ENCODE measurements around the gene ALPP. TPM values are rescaled to one million over a fixed set of nuclear protein-coding genes. Genes with fewer than 3 reads are reported as not detected.
"Not testable (repeated sequence)": the region's sequence is repeated elsewhere in the genome, so short reads cannot be mapped to it uniquely, and the experiment has no call there.

ALPP gene
- total RNA-seq, 2 experiments from 2014 or later: not detected

DNA sequence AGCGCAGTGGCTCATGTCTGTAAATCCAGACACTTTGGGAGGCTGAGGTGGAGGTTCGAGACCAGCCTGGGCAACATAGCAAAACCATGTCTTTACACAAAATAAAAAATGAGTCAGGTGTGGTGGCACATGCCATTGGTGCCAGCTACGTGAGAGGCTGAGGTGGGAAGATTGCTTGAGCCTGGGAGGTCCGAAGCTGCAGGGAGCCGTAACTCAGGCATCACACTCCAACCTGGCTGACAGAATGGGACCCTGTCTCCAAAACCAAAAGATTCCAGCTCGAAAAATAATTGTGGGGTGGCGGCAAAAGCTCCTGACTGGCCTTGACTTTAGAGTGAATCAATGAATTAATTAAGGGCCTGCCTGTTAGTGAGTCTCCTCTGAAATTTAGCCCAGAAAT is 1.2 kb upstream of the ALPP start:
- ChIA-PET CTCF (no interaction called here), POLR2A (no interaction called here)

DNA sequence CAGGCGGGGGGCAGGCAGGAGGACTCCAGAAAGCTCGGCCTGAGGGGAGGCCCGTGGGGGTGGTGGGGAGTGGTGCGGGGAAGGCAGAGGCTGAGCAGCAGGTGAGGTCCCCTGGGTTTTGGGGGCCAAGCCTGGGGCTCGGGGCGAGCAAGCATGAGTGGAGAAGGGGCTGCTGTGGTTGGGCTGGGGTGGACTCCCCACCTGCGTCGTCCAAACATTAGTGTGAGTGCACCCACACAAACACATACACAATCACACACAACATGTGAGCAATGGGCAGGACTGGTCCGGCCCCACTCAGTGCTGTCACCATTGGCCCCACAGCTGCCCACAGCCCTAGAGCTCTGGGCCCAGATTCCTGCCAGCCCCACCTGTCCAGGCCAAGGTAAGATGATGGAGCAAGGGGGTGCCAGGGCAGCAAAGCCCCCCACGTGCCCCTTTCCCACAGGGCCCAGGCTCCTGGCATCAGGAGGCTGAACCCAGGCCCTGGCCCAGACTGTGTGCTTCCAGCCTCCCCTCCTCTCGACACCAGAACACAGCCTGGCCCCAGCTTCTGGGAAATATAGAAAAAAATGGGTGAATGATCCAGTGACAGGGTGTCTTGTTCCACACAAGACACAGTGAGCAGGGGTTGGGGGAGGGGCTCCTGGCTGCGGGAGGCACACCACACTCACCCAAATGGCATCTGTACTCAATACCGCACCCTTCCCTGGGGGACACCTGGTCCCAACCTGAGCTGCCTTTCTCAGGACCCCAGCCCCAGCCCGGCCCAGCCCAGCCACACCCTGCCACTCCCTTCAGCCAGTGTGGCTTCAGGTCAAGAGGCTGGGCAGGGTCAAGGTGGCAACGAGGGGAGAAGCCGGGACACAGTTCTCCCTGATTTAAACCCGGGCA is 463 bp upstream of the ALPP start:
- ChIA-PET POLR2A (no interaction called here), CTCF (interaction anchor here (0.6 kb wide), 1 partner anchor 192 kb away, joined by 3 read pairs; no protein-coding TSS in a partner anchor)

DNA sequence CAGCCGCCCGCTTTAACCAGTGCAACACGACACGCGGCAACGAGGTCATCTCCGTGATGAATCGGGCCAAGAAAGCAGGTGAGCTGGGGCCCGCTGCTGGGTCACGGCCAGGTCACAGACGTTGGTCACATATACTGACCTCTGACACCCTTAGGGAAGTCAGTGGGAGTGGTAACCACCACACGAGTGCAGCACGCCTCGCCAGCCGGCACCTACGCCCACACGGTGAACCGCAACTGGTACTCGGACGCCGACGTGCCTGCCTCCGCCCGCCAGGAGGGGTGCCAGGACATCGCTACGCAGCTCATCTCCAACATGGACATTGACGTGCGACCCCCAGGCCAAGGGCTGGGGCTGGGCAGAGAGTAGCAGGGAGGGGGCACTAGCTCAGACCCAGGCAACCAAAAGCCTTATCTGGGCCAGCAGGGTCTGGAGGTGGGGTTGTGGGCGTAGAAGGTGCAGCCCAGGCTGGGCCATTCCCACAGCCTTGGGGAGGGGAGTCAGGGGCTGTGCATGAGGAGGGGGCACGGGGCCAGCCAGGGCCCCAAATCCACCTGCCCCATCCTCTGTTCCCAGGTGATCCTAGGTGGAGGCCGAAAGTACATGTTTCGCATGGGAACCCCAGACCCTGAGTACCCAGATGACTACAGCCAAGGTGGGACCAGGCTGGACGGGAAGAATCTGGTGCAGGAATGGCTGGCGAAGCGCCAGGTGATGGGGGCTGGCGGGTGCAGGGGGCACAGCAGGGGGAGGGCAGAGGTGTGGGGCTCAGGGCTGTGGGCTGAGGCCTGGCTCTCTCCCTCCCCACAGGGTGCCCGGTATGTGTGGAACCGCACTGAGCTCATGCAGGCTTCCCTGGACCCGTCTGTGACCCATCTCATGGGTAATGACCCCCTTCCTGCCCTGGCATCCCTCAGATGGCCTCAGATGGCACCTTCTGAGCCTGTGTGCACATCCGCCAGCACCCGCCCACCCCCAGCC is 1.3 kb downstream of the ALPP start:
- POLR2A ChIA-PET, CTCF ChIA-PET: not testable (repeated sequence)

DNA sequence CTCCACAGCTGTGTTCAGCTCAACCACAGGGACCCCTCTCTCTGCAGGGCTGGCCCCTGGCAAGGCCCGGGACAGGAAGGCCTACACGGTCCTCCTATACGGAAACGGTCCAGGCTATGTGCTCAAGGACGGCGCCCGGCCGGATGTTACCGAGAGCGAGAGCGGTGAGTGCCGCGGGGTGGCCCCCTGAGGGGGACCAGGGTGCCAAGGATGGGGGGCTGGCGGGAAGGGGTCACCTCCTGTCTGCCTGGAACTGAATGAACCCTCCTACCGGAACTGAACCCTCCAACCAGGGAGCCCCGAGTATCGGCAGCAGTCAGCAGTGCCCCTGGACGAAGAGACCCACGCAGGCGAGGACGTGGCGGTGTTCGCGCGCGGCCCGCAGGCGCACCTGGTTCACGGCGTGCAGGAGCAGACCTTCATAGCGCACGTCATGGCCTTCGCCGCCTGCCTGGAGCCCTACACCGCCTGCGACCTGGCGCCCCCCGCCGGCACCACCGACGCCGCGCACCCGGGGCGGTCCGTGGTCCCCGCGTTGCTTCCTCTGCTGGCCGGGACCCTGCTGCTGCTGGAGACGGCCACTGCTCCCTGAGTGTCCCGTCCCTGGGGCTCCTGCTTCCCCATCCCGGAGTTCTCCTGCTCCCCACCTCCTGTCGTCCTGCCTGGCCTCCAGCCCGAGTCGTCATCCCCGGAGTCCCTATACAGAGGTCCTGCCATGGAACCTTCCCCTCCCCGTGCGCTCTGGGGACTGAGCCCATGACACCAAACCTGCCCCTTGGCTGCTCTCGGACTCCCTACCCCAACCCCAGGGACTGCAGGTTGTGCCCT is 2.9 kb downstream of the ALPP start:
- CTCF ChIA-PET, POLR2A ChIA-PET: not testable (repeated sequence)

DNA sequence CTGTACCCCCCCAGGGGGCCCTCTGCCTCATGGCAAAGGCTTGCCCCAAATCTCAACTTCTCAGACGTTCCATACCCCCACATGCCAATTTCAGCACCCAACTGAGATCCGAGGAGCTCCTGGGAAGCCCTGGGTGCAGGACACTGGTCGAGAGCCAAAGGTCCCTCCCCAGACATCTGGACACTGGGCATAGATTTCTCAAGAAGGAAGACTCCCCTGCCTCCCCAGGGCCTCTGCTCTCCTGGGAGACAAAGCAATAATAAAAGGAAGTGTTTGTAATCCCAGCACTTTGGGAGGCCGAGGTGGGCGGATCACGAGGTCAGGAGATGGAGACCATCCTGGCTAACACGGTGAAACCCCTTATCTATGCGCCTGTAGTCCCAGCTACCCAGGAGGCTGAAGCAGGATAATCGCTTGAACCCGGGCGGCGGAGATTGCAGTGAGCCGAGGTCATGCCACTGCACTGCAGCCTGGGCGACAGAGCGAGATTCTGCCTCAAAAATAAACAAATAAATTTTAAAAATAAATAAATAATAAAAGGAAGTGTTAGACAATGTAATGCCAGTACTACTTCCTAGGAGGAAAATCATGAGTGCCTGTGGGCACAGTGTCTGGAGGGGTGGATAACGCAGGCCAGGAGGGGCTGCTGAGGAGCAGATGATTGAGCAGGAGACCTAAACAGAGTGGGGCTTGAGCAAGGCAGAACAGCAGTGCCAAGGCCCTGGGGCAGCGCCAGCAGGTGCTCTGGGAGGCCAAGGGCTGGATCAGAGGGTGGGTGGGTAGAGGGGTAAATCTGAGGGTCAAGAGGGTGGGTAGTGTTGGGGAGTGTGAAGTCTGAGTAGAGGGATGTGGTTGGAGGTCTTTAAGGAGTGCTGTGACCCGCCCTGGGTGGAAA is 4.0 kb downstream of the ALPP start:
- CTCF ChIA-PET: no interaction called here
- POLR2A ChIA-PET: no interaction called here

DNA sequence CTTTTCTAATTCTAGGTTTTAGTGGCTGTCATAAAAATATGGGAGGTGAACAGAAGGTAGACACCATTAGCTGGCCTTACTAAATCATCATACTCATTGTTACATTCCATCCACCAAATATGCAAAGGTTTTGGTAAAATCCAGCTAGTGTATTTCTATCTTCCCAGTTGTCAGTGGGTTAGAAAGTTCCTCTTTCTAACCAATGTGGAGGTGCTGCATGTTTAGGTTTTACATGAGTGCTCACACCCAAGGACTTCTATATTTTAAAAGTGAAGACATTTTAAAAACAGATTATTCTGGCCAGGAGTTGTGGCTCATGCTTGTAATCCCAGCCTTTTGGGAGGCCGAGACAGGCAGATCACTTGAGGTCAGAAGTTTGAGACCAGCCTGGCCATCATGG is 5.9 kb downstream of the ALPP start:
- ChIA-PET POLR2A (no interaction called here), CTCF (no interaction called here)

DNA sequence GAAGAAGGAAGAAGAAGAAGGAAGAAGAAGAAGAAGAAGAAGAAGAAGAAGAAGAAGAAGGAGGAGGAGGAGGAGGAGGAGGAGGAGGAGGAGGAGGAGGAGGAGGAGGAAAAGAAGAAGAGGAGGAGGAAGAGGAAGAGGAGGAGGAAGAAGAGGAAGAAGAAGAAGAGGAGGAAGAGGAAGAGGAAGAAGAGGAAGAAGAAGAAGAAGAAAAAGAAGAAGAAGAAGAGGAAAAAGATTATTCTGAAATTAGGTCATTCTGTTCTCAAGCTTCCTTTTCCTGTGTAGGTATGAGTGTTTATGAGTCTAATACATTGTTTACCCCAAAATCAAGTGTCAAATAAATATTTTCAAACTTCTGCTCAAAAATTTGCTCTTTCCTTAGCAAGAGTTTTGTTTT is 6.5 kb downstream of the ALPP start:
- CTCF ChIA-PET, POLR2A ChIA-PET: not testable (repeated sequence)

DNA sequence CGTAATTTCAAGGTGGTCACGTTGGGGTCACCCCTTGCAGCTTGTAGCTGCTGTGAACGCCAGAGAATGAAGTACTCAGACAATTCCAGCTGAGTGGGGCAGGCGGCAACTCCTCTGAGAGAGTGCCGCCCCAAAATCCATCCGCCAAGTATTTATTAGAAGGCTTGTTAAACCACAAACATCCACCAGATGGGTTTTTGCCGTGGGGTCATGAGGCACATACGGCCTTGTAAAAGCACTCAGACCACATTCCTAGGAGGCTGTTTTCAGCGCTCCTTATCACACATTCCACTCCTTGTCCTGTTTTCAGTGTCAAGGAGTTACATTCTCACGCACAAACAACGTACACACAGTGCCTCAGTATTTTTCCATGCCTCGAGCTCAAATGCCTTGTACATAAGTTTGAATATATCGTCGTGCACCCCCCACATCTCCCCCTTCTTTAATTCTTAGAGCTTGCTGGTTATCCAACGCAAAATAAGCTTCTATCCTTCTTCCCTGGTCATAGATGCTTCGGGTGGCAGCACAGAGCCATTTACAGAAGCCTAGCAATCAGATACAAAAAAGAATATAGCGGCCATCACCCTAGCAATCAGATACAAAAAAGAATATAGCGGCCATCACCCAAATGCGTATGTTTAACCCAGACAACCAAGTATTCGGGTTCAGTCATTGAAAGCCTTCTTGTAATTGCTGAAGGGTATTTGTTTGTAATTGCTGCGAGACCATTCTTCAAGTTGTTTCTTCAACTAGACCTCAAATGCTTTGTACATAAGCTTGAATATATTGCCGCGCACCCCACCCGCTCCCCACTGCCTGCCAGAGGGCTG is 7.3 kb downstream of the ALPP start:
- ChIA-PET CTCF (no interaction called here), POLR2A (interaction anchor here (0.6 kb wide), 1 partner anchor 54 kb away, joined by 3 read pairs; no protein-coding TSS in a partner anchor)

DNA sequence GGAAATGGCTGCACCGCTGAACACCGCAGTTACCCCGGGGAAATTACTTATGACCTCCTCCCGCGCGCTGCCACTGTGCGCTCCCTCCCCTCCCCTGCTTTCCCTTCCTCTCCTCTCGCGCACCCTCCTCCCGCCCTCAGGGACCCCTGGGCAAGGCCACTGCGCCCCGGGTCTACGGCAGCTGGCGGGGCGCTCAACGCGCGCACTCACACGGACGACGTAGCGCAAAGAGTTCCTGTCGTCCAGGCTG is 7.9 kb downstream of the ALPP start:
- POLR2A ChIA-PET: interaction anchor here (0.6 kb wide), 1 partner anchor 53 kb away, joined by 3 read pairs; no protein-coding TSS in a partner anchor
- CTCF ChIA-PET: no interaction called here

DNA sequence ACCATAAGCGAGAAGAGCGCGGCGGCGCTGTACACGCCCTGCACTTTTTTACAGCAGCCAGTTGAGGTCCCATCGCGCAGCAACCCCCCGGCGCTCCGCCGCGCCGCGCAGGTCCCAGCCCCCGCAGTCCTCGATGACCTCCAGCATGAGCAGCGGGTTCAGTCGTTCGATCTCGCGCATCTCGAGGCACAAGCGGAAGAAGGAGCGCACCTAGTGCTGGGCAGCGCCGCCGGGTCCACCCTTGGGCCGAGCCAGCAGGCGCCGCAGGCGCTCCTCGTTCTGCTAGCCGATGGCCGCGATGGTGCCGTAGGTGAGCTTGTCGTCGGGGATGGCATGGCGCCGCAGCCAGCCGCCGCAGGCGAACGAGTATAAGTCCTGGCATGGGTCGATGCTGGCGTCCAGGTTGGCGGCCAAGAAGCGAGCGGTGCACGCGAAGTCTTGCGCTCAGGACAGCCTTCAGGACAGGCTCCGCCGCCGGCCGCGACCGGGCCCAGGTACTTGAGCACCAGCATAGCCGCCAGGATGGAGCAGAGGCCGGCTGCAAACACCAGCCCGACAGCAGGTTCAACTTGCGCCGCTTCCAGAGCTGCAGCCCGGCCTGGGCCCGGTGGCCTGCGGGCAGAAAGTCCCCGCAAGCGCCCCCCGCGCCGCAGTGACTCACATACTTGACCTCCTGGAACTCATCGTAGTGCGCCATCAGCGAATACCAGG is 8.3 kb downstream of the ALPP start:
- ChIA-PET CTCF (no interaction called here), POLR2A (no interaction called here)

DNA sequence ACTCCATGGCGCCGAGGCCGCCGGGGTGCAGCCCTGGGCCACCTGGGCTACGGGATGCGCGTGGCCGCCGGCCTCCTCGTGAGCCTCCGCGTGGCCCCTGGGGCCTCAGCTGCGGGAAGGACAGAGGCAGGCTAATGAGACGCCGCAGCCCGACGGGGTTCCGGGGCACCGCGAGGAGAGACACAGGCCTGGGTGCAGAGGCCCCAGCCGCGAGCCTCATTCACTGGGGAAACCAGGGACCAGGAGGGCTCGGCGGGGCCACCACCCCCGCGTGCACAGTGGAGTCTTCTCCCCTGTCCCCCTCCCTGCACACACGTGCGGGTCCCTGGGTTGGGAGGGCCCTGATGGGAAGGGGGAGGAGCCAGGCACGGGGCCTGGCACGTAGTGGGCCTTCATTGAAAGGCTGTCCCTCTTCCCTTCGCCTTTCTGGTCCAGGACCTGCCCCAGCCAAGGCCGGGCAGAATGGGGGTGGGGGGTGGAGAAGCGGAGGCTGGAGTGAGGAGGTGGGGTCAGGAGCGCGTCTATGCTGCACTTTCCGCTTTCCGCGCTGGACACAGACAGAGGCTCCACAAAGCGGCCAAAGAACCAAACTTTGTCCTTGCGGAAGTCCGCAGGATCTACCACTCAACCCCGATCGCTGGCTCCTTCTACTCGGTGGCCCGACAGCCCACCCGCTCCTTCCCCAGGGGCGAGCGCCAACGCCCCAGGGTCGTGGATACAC is 9.1 kb downstream of the ALPP start:
- ChIA-PET POLR2A (no interaction called here), CTCF (no interaction called here)

DNA sequence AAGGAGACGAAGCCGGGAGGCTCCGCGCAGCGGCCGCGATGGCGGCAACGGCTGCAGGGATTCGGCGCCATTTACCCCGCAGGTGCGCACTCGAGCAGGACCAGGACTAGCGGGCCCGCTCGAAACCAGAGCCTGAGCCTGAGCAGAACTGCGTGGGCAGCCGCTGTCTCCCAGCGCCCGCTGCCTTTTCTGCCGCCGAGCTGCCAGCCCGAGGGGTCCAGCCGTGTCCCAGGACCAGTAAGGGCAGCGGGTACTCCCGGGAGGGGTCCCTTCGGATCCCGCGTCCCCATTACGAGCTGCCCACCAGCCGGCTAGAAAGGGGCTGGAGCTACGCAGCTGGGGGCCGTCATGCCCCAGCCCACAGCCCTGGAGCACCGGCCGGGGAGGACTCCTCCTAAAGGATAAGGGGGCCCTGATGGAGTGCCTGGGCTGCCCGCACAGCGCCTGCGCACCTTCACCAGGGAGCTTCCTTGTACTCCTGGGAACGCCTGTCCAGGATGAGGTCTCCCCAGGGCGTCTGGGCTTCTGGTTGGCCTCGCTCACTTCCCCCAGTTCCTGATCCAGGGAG is 9.9 kb downstream of the ALPP start:
- POLR2A ChIA-PET: no interaction called here

DNA sequence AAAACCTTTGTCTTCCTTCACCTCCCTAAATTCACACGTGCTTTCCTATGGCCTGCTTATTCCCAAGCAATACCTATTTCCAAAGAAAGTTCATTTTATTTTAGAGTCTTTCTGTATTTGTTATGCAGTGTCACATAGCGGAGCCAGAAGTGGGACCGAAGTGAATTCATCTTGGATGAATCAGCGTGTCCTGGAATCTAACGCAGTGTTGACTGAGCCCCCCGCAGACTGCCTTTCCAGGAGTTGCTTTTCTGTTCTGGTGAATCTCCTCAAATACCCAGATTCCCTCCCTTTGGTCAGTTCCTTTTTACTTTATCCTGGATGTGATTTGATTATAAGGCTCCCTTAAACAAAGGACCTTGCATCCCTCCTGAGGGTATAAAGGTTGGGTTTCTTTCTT is 10.8 kb downstream of the ALPP start:
- CTCF ChIA-PET: no interaction called here

More for the DNA sequence above, 9.9 kb downstream of the ALPP start:
- CTCF ChIA-PET: no interaction called here

DNA sequence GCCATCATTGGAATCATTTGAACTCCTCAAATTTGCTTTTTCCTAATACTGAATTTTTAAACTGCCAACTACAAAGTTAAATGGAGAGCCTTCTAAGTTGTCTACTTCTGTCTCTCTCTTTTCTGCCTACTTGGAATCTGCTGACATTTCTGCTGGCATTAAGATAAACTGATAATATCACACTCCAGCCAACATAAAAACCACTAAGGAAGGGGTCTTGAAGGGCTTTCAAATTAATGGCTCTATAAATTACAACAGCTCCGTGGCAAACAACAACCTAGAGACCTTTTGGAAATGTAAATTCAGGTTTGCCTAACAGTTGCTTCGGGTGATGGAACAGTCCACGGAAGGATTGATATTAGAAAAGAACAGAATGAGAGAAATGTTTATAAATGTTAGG is 12.1 kb downstream of the ALPP start:
- ChIA-PET CTCF (no interaction called here), POLR2A (no interaction called here)

More for the DNA sequence above, 10.8 kb downstream of the ALPP start:
- POLR2A ChIA-PET: no interaction called here

DNA sequence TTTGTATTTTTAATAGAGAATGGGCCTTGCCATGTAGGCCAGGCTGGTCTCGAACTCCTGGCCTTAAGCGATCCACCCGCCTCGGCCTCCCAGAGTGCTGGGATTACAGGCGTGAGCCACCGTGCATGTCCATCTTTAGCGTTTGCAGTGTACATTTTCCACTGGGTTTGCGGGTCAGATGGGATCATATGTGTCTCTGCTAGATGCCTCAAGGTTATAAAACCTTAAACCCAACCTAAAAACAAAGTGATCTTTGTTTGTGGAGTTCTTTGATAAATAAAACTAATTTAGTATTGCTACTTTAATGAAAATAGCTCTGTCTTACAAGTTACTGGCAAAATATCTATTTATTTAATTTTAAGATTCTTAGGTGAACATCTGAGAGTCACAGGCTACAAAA is 15.0 kb downstream of the ALPP start:
- CTCF ChIA-PET: no interaction called here

DNA sequence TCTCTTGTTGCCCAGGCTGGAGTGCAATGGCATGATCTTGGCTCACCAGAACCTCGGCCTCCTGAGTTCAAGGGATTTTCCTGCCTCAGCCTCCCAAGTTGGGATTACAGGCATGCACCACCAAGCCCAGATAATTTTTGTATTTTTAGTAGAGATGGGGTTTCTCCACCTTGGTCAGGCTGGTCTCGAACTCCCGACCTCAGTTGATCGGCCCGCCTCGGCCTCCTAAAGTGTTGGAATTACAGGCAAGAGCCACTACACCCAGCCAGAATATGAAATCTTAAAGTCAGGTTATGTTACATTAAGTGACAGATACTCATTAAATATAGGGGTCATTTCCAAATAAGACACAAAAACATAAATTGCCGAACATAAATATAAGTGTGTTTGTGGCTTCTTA is 15.9 kb downstream of the ALPP start:
- POLR2A ChIA-PET, CTCF ChIA-PET: not testable (repeated sequence)

More for the DNA sequence above, 15.0 kb downstream of the ALPP start:
- POLR2A ChIA-PET: no interaction called here

DNA sequence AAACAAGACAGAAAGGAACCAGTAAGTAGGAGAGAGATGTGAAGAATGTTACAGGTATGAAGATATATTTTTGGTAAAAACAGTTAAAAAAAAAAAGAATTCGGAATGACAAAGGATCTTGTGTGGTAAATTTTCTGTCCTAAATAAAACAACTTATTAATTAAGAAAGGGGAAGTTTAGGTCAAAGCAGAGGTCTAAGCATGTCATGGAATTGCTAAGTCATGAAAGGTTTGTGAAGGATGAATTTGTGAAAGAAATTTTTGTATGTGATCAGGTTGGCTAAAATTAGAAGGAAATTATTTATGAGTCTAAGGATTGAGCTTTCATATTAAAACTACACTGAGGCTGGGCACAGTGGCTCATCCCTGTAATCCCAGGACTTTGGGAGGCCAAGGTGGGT is 17.0 kb downstream of the ALPP start:
- ChIA-PET CTCF (no interaction called here), POLR2A (no interaction called here)
